Fibroblast of skin of scalp (primary cell): ENCODE measurements around the gene EIF5. TPM values are rescaled to one million over a fixed set of nuclear protein-coding genes. Genes with fewer than 3 reads are reported as not detected.
A peak's percentile ranks its signal among the peaks of the same experiment; 100 is the strongest.

ENCODE experiments used
- DNase-seq: peaks from one replicate; pipeline ENCODE4 v3.0.0-alpha.2; 2013
- polyA plus RNA-seq, 2 experiments: library from polyadenylated mRNA; unstranded; fragments of 120-200 nt; gene quantifications; one replicate each; pipeline ENCODE4 v1.2.1, GENCODE V29; 2013; ENCODE audit not compliant: insufficient read length in 2 of 2

Gene EIF5
- 249 TPM for polyA plus RNA-seq (2013, experiment 1 of 2; ENCODE audit: insufficient read length)
- 271 TPM for polyA plus RNA-seq (2013, experiment 2 of 2; ENCODE audit: insufficient read length)

- peak; percentile 99 for DNase-seq
Observed at GRCh38 chr14:103333754-103334643, at the start of gene EIF5. Gene EIF5, plus strand, starts transcription at chr14:103334237. Its CDS starts 1,624 bp downstream, at chr14:103335861.

DNA sequence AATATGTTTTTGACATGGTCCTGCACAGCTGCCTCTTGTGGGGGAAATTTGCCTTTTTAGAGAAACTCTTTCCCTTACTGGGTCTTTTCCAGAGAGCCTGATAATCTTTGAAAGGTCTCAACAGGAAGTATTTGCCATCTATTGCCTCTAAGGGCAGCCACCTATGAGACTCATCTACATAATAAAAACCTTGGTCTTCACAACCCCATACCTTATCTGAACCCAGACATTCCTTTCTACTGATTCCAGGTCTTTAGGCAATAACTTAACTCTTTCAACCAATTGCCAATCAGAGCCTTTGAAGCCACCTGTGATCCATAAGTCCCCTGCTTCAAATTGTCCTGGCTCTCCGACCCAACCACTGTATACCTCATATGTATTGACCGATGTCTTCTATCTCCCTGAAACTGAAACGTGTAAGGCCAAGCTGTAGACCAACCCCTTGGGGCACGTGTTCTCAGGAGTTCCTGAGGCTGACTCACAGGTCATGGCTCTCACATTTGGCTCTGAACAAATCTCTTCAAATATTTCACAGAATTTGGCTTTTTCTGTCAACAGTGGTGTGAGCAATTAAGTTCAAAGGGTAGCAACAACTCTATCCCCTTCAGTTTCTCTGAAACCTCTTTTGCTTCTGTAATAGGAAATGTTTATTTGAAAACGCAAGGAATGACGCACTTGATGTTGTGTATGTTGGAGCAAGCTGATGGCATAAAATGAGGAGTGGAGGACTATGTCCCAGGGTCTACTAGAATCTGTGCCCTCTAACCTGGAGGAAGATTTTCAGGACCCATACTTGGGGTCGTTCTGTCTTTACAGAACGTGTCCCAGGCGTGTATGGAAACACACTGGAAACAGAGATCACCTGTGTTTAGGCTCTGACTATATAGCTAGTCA lies 49.2 kb upstream of the EIF5 start:
- DNase-seq, result no peak

DNA sequence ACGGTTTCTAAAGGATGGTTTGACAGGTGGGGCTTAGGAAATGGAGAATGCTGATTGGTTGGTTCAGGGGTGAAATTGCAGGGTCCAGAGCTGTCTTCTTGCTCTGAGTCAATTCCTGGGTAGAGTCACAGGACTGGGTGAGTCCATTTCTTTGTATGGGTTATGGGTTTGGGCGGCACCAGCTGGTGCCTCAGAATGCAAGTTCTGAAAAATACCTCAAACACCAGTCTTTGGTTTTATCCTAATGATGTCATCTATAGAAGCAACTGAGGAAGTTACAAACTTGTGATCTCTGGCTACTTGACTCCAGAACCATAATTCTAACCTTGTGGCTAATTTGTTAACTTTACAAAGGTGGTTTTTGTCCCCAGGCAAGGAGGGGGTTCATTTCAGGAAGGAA lies 47.6 kb upstream of the EIF5 start:
- DNase-seq, result no peak

- no peak for DNase-seq
Observed at GRCh38 chr14:103286968-103287850, 46.8 kb upstream of the EIF5 start.

- no peak for DNase-seq
Observed at GRCh38 chr14:103288076-103288766, 45.8 kb upstream of the EIF5 start.

DNA sequence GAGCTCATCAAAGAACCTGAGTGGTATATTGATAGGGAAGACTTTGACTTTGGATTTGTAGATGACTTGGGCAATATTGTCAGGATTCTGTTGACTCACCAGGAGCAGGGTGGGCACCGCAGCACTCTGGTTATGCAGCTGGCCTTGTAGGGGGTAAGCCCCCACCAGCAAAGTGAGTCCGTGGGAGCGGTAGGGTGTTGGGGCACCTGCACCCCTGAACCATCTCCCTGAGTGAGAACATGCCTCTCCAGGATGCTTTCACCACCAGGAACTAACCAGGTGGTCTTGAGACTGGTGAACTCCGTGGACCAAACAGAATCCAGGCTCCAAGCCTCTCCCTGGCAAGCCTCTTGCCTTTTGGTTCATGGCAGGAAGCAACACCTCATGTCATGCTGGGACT lies 44.0 kb upstream of the EIF5 start:
- no peak for DNase-seq

- DNase-seq, result no peak
Observed at GRCh38 chr14:103290494-103290893, 43.5 kb upstream of the EIF5 start.

DNA sequence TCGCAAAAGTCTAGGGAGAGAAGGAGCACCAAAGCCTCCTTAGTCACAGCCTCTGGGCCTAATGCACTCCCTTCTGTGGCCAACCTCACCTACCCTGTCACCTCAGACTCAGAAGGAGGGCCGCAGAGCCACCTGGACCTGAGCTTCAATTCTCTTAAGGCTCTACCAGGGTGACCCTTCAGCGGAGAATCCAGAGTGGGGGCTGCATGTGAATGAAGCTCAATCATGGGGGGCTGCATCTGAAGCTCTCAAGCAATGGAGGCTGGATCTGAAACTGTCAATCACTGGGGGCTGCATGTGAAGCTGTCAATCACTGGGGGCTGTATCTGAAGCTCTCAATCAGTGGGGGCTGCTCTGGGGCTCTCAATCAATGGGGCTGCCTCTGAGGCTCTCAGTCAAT lies 43.1 kb upstream of the EIF5 start:
- no peak for DNase-seq

DNA sequence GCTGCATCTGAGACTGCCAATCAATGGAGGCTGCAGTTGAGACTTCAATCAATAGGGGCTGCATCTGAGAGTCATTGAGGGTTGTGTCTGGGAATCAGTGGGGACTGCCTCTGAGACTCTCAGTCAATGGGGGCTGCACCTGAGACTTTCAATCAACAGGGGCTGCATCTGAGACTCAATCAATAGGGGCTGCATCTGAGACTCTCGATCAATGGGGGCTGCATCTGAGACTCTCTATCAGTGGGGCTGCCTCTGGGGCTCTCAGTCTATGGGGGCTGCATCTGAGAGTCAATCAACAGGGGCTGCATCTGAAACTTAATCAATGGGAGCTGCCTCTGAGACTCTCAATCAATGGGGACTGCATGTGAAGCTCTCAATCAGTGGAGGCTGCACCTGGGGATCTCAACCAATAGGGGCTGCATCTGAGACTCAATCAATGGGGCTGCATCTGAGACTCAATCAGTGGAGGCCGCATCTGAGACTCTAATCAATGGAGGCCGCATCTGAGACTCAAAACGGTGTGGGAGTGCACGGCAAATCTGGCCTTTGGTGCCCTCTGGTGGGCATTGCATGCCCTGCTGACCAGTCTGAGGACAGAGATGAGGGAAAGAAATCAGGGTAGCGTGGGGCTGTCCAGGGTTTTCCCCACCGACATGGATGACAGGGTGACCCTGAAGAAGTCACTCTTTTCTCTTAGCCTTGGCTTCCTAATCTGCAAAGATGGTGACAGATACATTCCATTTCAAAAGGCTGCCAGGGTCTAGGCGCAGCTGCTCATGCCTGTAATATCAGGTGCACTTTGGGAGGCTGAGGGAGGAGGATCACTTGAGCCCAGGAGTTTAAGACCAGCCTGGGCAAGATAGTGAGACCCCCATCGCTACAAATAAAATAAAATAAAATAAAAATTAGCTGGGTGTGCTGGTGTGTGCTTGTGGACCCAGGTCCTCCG lies 41.3 kb upstream of the EIF5 start:
- peak; percentile 64 for DNase-seq

- no peak for DNase-seq
Observed at GRCh38 chr14:103293465-103293864, 40.6 kb upstream of the EIF5 start.

DNA sequence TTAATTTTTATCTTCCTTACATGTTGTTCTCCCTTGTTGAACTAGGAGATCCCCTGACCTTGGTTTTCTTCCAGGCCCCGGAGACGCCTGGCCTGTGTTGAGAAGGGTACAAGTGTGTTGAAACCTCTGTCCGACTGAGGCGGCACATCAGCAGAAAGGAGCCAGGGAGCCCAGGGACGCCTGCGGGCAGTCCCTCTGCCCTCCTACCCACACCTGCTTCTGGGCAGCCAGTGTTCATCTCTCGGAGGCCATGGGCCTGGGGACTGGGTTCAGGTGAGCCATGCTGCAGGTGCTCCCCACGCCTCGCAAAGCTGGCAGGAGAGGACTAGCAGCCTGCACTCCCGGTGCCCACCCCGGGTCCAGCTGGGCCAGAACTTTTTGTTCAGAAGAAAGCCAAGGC lies 39.9 kb upstream of the EIF5 start:
- DNase-seq, result no peak

- no peak for DNase-seq
Observed at GRCh38 chr14:103296007-103296406, 38.0 kb upstream of the EIF5 start.

DNA sequence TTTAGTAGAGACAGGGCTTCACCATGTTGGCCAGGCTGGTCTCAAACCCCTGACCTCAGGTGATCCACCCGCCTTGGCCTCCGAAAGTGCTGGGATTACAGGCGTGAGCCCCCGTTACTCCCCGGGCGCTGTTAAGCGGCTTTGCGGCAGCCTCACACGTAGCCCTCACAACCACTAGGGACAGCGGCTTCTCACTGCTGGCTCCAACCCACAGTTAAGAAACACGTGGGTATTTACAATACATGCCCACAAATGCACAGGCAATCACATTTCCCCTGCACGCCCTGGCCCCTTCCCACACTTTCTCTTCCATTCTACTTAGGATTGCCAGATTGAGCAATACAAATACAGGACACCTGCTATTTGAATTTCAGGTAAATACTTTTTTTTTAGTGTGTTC lies 37.0 kb upstream of the EIF5 start:
- DNase-seq, result no peak

DNA sequence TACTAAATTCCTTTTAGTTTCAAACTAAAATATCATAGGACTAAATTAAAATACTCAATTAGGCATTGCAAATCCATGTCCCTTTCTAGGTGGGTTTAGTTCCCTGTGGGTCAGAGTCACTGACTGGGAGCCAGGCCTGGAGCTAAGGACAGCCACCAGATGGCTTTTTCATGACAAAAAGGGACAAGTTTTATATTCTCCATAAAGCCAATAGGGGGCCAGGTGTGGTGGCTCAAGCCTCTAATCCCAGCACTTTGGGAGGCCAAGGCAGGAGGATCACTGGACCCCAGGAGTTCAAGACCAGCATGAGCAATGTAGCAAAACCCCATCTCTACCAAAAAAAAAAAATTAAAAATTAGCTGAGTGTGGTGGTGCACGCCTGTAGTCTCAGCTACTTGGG lies 35.4 kb upstream of the EIF5 start:
- no peak for DNase-seq

DNA sequence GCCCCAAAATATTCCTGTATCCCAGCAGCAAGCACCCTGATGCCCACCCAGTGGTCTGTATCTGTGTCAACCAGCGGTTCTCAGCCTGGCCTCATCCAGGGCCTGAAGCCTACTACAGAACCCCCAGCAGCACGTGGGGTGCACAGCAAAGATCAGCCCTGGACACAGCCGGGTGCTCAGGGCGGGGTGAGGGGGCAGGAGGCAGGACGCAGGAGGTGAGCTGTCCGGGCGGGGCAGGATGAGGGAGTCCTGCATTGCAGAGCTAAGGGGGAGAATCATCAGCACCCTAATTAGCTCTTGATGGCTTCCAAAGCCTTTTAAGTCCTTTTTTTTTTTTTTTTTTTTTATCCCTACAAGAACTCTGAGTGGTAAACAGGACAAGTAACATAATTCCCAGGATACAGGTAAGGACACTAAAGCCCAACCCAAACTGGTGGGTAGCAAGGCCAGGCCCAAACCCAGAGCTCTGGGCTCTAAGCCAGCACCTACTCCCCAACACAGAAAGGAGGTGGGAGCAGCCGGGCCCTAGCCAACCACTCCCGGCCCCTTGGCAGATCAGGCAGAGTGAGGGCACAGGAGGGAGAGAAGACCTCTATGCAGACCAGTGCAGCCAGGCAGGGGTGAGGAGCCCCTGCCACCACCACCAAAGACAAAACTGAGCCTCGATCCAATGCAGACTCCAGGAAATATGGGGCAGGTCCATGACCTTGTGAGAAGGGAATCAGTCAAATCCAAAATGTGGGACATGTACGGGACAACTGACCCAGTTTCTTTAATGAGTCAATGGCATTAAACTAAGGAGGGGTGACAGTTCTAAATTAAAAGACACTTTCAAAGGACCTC lies 32.3 kb upstream of the EIF5 start:
- DNase-seq, result no peak

GRCh38 chr14:103302966-103303365 lies 31.1 kb upstream of the EIF5 start:
- peak; percentile 45 for DNase-seq

DNA sequence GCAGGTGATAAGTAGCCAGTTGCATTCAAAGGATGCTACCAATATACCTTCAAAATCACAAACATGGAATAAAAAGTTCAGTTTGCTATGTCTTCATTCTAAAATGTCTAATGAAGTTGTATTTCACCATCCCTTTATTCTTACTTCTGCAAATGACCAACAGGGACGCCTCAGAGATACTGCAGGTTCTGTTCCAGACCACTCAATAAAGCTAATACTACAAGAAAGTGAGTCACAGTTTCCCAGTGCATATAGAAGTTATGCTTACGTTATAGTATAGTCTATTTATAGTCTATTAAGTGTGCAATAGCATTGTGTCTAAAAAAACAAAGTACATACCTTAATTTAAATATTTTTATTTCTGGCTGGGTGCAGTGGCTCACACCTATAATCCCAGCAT lies 29.3 kb upstream of the EIF5 start:
- DNase-seq, result peak; percentile 22

DNA sequence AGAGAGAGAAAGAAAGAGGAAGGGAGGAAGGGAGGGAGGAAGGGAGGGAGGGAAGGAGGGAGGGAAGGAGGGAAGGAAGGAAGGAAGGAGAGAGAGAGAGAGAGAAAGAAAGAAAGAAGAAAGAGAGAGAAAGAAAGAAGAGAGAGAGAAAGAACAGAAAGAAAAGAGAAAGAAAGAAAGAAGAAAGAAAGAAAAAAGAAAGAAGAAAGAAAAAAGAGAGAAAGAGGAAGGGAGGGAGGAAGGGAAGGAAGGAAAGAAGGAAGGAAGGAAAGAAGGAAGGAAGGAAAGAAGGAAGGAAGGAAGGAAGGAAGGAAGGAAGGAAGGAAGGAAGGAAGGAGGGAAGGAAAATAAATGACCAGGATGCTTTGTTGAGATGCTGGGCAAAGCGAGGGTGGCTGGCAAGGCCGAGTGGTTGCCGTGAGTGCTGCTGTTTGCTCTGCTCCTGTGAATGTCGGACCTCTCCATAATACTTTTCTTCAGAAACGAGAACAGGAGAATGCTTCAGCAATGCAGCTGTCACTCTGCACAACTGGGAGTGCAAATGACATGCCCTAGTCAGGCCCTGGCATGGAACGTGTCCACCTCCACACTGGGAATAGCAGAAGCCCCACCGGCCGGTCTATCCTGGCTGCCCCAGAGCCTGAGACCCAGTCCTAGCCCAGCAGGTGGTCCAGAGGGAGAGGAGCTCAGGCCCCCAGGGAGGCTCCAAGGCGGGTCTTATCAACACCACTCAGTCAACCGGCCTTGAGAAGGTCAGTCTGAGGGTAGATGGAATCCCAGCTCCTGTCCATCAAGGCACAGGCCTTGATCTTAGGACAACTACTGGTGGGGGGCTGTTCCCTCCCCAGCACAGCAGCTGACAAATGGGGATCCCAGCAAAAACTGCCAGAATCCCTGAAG lies 25.1 kb upstream of the EIF5 start:
- DNase-seq, result no peak
